Renal cortex interstitium (tissue), 11 donors: ENCODE measurements around the gene CRACDL. TPM values are rescaled to one million over a fixed set of nuclear protein-coding genes. Genes with fewer than 3 reads are reported as not detected.

ENCODE experiments used
- DNase-seq, 11 donors: peaks; one replicate each; pipeline ENCODE4 v3.0.0-alpha.2; 2013; ENCODE audit warnings: low read depth in 9 of 11, low spot score in 4 of 11; ENCODE audit errors: extremely low read depth in 1 of 11
- polyA plus RNA-seq, 3 donors: library from polyadenylated mRNA; unstranded; fragments of 120-200 nt; gene quantifications; one replicate each; pipeline ENCODE4 v1.2.1, GENCODE V29; 2013; ENCODE audit not compliant: insufficient read length in 3 of 3

Gene CRACDL
- polyA plus RNA-seq, 3 donors, result 2.6 to 2.8 (median 2.6) TPM

DNA sequence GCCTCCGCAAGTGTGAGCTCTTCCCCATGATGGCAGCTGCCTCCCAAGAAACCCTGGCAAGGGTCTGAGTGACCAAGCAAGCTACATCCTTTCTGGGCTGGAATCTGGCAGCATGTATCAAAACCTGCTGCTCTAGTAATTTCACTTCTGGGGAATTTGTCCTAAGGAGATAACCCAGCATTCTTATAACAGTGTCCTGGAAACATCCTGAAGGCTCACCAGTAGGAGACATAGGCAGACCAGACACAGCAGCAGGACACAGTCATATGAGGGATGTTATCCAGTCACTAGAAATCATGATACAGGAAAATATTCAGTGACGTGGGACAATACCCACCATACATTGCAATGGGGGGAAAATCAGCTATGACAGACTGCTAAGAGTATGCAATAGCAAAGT lies 64.5 kb downstream of the CRACDL start:
- DNase-seq, result no peak

- no peak for DNase-seq
Observed at GRCh38 chr2:98870516-98871158, 65.4 kb downstream of the CRACDL start.

GRCh38 chr2:98869870-98870269 lies 66.2 kb downstream of the CRACDL start:
- DNase-seq, result peak in 5 of 11 donors; percentile 4 to 15 (median 9)

- DNase-seq, result peak in 6 of 11 donors; percentile 7 to 29 (median 11)
Observed at GRCh38 chr2:98869272-98869641, 66.8 kb downstream of the CRACDL start.

DNA sequence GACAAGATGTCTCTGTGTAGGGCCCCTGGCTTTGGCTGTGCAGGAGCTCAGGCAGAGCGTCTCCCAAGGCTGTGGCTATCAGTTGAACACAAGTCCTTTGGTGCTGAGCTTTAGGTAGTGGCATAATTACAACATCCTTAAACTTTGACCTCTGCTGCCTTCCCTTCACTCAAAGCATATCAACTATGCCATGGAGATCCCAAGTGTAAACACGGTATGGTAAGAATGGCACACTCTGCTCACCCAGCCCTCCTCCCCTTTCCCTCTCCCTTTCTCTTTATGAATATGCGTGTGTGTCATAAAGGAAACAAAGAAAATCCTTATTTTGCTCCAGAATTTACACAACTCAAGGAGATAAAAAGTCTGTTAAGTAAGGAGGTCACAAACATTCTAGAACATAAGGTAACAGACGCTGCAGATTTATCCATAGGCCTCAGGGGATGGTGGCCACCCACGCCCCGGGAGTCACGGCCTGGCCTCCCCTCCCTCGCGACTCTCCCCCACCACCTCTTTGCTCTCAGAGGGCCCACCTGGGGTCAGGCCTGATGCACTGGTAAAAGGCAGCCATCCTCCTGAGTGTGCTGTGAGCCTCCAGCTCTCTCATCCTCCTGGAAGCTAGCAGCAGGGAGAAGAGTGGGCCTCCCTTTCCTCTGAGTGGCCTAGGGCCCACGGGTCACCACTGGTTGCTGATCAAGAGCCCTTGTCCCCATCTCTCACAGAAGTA lies 67.3 kb downstream of the CRACDL start:
- DNase-seq, result no peak

DNA sequence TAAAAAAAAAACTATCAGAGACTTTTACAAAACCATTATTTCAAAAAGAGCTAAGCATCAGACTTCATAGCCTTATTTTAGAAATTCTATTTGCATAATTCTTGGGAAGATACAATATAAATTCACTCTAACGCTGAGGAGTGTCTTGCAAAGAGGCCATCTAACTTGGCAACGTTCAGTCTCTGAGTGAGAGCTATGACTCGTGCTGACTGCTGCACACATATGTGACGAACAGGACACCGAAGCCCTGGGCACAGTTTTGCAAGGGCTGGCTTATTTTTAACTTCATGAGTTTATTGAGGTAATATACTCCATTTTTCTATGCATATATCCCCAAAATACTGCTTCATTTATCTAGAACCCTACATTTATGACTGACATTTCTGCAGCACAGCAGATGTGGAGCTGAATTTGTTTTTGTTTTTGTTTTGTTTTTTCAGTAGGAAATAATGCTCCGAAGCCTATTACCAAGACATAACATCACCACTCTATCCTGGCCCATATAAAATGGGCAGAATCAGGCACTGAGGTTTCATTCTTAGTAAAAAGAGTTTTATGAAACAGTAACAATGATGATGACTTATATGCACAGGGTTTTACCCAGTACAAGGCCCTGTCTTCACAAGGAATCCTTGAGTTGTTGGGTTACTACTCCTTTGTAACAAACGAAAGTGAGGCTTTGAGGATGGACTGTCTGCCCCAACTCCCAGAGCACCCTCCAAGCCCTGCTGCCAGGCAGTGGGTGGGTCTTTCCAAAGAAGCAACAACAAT lies 68.3 kb downstream of the CRACDL start:
- DNase-seq, result no peak

GRCh38 chr2:98866033-98866432 lies 70.0 kb downstream of the CRACDL start:
- no peak for DNase-seq

GRCh38 chr2:98861601-98862000 lies 74.4 kb downstream of the CRACDL start:
- DNase-seq, result no peak

GRCh38 chr2:98859323-98859722 lies 76.7 kb downstream of the CRACDL start:
- DNase-seq, result no peak

- no peak for DNase-seq
Observed at GRCh38 chr2:98857001-98857400, 79.0 kb downstream of the CRACDL start.

GRCh38 chr2:98854682-98855081 lies 81.3 kb downstream of the CRACDL start:
- no peak for DNase-seq

- DNase-seq, result no peak
Observed at GRCh38 chr2:98852932-98853331, 83.1 kb downstream of the CRACDL start.

DNA sequence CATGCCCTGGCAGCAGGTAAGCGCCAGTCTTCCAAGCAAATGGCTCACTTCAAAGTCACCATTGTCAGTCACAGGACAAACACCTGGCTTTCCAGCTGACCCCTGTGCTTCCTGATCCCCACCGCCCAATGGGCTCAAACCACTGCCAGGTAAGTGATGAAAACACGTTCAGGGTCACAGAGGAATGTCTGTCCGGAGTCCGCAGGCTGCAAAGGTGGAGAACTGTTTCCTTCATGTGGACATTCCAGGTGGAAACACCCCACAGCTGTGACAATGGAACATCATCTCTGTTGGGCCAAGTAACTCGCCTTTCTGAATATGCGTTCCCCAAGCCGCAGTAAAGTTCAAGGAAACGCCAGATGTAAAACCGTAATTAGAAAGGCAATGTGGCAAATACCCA lies 86.0 kb downstream of the CRACDL start:
- no peak for DNase-seq

DNA sequence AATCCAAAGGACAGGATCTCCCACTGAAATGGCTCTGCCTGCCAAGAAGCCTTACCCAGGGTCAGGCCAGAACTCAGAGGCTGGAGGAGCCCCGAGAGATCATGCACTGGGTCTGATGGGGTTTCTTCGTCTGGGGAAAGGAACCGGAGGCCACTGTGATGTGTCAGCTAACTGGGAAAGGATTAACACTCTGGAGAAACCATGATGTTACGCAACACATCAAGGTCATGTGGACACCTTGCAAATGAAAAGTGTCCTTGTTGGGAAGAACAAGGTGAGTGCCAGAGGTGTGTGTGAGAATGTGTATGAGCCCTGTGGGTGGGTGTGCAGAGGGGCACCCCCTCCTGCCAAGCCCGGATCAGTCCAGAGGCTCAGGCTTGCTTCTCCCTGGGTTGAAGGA lies 86.9 kb downstream of the CRACDL start:
- no peak for DNase-seq

DNA sequence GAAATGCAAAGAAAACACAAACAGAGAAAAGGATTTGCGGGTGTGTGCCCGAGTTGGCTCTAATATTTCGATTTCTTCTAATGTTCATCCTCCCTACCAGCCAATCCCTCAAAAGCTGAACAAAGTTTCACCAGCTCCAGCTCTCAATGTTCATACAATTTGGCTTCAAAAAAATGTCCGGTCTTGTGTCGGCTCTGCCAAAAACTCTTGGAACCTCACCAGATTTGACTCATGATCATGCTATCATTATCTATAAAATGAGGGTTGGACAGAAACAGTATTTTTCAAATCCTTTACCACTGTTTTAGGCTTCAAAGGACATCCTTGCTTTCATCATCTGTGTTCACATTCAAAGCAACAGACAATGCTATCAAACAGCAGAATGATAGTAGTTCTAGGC lies 88.2 kb downstream of the CRACDL start:
- DNase-seq, result no peak

GRCh38 chr2:98846041-98846440 lies 90.0 kb downstream of the CRACDL start:
- no peak for DNase-seq

DNA sequence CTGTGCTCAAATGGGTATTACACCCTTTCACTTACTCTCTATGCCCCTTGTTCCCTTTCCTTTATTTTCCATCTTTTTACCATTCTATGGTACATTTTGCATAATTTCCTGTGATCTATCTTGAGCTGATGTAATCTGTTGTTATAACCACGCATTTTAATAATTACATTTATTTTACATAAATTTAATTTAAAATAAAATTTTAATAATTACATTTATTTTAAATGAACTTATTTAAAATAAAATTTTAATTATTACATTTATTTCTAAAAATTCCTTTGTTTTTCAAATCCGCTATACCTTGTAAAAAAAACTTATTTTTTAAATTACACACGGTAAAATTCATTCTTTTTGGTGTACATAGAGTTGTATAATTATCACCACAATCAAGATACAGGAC lies 93.9 kb downstream of the CRACDL start:
- no peak for DNase-seq

GRCh38 chr2:98839292-98839691 lies 96.7 kb downstream of the CRACDL start:
- DNase-seq, result no peak

DNA sequence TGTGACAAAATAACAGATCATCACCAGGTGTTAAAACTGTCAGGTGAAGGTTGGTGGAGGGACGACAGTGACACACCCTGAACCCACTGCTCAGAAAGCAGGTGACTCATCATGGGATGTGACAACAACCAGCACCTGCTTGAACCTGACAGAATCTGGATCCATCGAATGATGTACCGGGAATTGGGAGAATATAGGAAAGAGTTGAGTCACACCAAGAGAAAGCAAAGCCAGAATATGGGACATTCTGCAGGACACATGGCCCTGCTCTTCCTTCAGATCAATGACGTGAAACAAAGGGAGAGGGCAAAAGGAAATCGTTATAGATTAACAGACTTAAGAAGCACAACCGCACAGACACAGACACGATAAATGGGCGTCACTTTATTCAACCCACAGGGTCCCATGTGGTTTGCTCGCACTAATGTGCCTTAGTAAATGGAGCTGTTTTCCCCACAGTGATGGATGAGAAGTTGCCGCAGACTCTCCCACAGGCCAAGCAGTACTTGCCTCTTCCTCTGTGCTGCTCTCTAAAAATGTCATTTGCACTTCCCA lies 100.1 kb downstream of the CRACDL start:
- no peak for DNase-seq

DNA sequence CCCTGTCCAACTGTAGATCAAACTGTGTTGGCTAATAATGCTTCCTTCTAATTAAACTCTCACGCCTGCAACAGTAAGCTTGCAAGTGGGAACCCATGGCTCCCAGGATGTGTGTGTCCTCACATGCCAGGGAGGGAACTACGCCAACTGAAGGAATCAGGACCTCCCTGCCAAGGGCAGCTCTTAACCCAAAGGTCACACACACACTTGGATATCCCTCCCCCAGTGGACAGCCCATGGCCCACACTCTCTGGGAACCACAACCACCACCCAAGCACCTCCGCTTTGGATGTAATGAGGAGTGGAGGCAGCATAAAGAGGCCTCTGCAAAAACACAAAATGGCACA lies 102.1 kb downstream of the CRACDL start:
- no peak for DNase-seq
